Fibroblast of skin of scalp (primary cell): Measurements from ENCODE around the gene RILPL2.
"Not testable (repeated sequence)": the region's sequence is repeated elsewhere in the genome, so short reads cannot be mapped to it uniquely, and the experiment has no call there.

ENCODE experiments used
- DNase-seq: peaks from one replicate; pipeline ENCODE4 v3.0.0-alpha.2; 2013

The RILPL2 gene

DNA sequence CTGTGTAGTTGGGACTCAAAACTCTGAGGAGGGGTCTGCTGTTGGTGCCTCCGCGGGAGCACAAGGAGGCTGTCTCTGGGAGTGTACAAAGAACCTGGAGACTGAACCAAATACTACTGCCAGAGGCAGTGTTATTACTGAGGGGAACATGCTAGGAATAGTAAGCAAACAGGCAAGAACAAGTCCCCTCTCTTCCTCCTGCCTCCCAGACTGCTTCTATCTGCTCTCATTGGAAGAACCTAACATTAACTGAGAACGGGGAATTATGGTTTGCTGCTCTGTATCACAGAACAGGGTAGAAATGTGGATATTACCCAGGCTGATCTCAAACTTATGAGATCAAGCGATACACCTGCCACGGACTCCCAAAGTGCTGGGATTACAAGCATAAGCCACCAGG is 57.1 kb downstream of the RILPL2 start:
- DNase-seq: no peak

DNA sequence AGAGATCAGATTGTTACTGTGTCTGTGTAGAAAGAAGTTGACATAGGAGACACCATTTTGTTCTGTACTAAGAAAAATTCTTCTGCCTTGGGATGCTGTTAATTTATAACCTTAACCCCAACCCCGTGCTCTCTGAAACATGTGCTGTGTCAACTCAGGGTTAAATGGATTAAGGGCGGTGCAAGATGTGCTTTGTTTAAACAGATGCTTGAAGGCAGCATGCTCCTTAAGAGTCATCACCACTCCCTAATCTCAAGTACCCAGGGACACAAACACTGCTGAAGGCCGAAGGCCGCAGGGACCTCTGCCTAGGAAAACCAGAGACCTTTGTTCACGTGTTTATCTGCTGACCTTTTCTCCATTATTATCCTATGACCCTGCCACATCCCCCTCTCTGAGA is 64.1 kb downstream of the RILPL2 start:
- DNase-seq: not testable (repeated sequence)

DNA sequence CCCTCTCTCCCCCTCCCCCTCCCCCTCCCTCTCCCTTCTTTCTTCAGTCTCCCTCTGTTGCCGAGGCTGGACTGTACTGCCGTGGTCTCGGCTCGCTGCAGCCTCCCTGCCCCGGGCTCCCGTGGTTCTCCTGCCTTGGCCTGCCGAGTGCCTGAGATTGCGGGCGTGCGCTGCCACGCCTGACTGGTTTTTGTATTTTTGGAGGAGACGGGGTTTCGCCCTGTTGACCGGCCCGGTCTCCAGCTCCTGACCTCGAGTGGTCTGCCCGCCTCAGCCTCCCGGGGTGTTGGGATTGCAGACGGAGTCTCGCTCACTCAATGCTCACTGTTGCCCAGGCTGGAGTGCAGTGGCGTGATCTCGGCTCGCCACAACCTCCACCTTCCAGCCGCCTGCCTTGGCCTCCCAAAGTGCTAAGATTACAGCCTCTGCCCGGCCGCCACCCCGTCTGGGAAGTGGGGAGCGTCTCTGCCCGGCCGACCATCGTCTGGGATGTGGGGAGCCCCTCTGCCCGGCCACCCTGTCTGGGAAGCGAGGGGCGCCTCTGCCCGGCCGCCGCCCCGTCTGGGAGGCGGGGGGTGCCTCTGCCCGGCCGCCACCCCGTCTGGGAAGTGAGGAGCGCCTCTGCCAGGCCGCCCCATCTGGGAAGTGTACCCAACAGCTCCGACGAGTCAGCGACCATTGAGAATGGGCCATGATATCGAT is 64.7 kb downstream of the RILPL2 start:
- DNase-seq: not testable (repeated sequence)

DNA sequence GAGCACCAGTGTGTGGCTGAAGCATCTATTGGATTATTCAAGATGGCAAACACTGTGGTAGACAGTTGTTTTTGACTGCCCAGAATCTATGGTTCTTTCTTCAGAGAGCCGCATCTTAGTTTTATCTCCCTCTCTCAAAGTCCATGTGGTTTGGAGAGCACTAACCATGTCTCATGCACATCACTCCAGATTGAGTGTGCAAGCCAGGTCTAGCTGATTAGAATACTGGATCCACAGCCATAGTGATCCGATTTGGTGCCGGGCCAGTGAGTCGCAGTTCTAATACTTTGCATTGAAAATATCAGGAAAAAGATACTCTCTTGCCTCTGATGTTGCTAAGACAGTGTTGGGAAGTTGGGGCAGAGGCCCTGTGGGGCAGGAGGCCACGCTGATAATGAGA is 67.3 kb downstream of the RILPL2 start:
- DNase-seq: no peak

DNA sequence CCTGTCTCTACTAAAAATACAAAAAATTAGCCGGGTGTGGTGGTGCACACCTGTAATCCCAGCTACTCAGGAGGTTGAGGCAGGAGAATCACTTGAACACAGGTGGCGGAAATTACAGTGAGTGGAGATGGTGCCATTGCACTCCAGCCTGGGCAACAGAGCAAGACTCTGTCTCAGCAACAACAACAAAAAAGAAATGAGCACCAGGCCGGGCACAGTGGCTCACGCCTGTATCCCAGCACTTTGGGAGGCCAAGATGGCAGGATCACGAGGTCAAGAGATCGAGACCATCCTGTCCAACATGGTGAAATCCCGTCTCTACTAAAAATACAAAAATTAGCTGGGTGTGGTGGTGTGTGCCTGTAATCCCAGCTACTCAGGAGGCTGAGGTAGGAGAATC is 68.1 kb downstream of the RILPL2 start:
- not testable (repeated sequence) for DNase-seq

DNA sequence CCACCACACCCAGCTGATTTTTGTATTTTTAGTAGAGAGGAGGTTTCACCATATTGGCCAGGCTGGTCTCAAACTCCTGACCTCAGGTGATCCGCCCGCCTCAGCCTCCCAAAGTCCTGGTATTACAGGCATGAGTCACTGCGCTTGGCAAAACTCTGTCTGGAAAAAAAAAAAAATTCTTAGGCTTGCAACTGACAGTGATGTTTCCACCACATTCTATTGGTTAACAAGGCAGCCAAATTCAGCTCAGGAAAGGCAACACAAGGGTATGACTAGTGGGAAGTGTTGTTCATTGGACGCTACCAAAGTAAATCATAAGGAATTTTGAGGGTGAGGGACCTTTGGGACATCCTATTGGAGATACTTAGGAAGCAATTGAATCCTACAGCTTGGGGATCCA is 69.0 kb downstream of the RILPL2 start:
- no peak for DNase-seq
